ENCODE results near the gene ZNF253.
"Not testable (repeated sequence)": the region's sequence is repeated elsewhere in the genome, so short reads cannot be mapped to it uniquely, and the experiment has no call there.

GRCh38 chr19:19933432-19934314 is 68.0 kb downstream of the ZNF253 start:
- TF ChIP-seq NFE2L2 (conservative IDR thresholded peaks at IDR 0.05; ENCODE audit: low read length); CEBPB (IDR thresholded peaks at IDR 0.05); EP300 (IDR thresholded peaks at IDR 0.05); NPAS2 (CRISPR knock-in tag; IDR thresholded peaks at IDR 0.05; ENCODE audit: borderline replicate concordance); HMGXB4 (CRISPR knock-in tag; IDR thresholded peaks at IDR 0.05; ENCODE audit: borderline replicate concordance); RAD21 (conservative IDR thresholded peaks at IDR 0.05 in 1 of 2, IDR thresholded peaks at IDR 0.05 in 1 of 2); RFX5 (IDR thresholded peaks at IDR 0.05); CHD4 (IDR thresholded peaks at IDR 0.05; ENCODE audit: borderline replicate concordance); POLR2A (IDR thresholded peaks at IDR 0.05; ENCODE audit: low read length); CTCF (IDR thresholded peaks at IDR 0.05); REST (IDR thresholded peaks at IDR 0.05): not testable (repeated sequence)

Data from A549 (cell line).